ENCODE measurements around the gene DAPK3. TPM values are rescaled to one million over a fixed set of nuclear protein-coding genes. Genes with fewer than 3 reads are reported as not detected.
"Not testable (repeated sequence)": the region's sequence is repeated elsewhere in the genome, so short reads cannot be mapped to it uniquely, and the experiment has no call there.

The DAPK3 gene
- total RNA-seq, 2 experiments from 2014 or later, result 42.3 to 42.5 TPM

GRCh38 chr19:3968556-3969434 lies 2.1 kb downstream of the DAPK3 start:
- POLR2A ChIA-PET, result interaction anchor here (0.6 to 1.8 kb wide), 2 partner anchors 16 to 214 kb away, joined by 3 to 7 read pairs; partner anchors contain the start of gene EEF2
- CTCF ChIA-PET, result interaction anchor here (0.5 to 1.4 kb wide), 3 partner anchors 17 to 943 kb away, joined by 4 to 5 read pairs (median 4); partner anchors contain the start of gene EEF2

- ChIA-PET POLR2A (interaction anchor here (1.8 kb wide), 1 partner anchor 17 kb away, joined by 7 read pairs; the partner anchor contains the start of gene EEF2), CTCF (interaction anchor here (1.4 kb wide), 1 partner anchor 18 kb away, joined by 5 read pairs; the partner anchor contains the start of gene EEF2)
Measured at GRCh38 chr19:3967983-3968382, 2.9 kb downstream of the DAPK3 start.

GRCh38 chr19:3966051-3967017 lies 4.6 kb downstream of the DAPK3 start:
- POLR2A ChIA-PET, result interaction anchor here (0.6 kb wide), 2 partner anchors 91 to 143 kb away, joined by 3 to 5 read pairs; no protein-coding TSS in a partner anchor
- CTCF ChIA-PET, result no interaction called here

GRCh38 chr19:3964256-3965194 lies 6.4 kb downstream of the DAPK3 start:
- ChIA-PET CTCF (no interaction called here), POLR2A (no interaction called here)

- ChIA-PET CTCF (no interaction called here), POLR2A (no interaction called here)
Measured at GRCh38 chr19:3963458-3964255, 7.2 kb downstream of the DAPK3 start.

GRCh38 chr19:3961007-3961406 lies 9.9 kb downstream of the DAPK3 start:
- POLR2A ChIA-PET, result no interaction called here
- CTCF ChIA-PET, result interaction anchor here (0.6 kb wide), 1 partner anchor 343 kb away, joined by 3 read pairs; no protein-coding TSS in a partner anchor

- POLR2A ChIA-PET, result no interaction called here
- CTCF ChIA-PET, result no interaction called here
Measured at GRCh38 chr19:3959766-3960131, 11.2 kb downstream of the DAPK3 start.

GRCh38 chr19:3958836-3959765 lies 11.8 kb downstream of the DAPK3 start:
- ChIA-PET CTCF (no interaction called here), POLR2A (no interaction called here)

- CTCF ChIA-PET, result interaction anchor here (1.6 kb wide), 1 partner anchor 20 kb away, joined by 3 read pairs; no protein-coding TSS in a partner anchor
- POLR2A ChIA-PET, result no interaction called here
Measured at GRCh38 chr19:3955688-3956087, 15.2 kb downstream of the DAPK3 start.

GRCh38 chr19:3955276-3955675 lies 15.6 kb downstream of the DAPK3 start:
- CTCF ChIA-PET, result interaction anchor here (1.6 kb wide), 1 partner anchor 20 kb away, joined by 3 read pairs; no protein-coding TSS in a partner anchor
- POLR2A ChIA-PET, result not testable (repeated sequence)

GRCh38 chr19:3954107-3954506 lies 16.8 kb downstream of the DAPK3 start:
- POLR2A ChIA-PET, result no interaction called here
- CTCF ChIA-PET, result no interaction called here

- POLR2A ChIA-PET, CTCF ChIA-PET: not testable (repeated sequence)
Measured at GRCh38 chr19:3952755-3953276, 18.1 kb downstream of the DAPK3 start.

- ChIA-PET POLR2A (interaction anchor here (1.5 kb wide), 1 partner anchor 189 kb away, joined by 3 read pairs; the partner anchor contains the start of gene MRPL54), CTCF (interaction anchor here (0.5 kb wide), 1 partner anchor 147 kb away, joined by 4 read pairs; no protein-coding TSS in a partner anchor)
Measured at GRCh38 chr19:3950871-3951861, 19.7 kb downstream of the DAPK3 start.

GRCh38 chr19:3949997-3950859 lies 20.7 kb downstream of the DAPK3 start:
- POLR2A ChIA-PET, result interaction anchor here (0.6 to 1.5 kb wide), 2 partner anchors 188 to 260 kb away, joined by 3 to 4 read pairs; partner anchors contain the start of gene MRPL54
- CTCF ChIA-PET, result interaction anchor here (0.5 kb wide), 1 partner anchor 146 kb away, joined by 4 read pairs; no protein-coding TSS in a partner anchor

Data from activated CD8-positive, alpha-beta memory T cell treated with anti-CD3 and anti-CD28 coated beads for 36 hours (primary cell).